ENCODE measurements around the gene DMXL2. TPM values are rescaled to one million over a fixed set of nuclear protein-coding genes. Genes with fewer than 3 reads are reported as not detected.

The DMXL2 gene
- total and polyA plus RNA-seq, 2 experiments from 2014 or later, result 10.5 to 31.4 TPM

- no peak overlapping the region for H3K4me2 ChIP-seq
- no peaks in the 10 kb centered on the region for H3K79me2 ChIP-seq
- no peak for TF ChIP-seq EZH2phosphoT487 (IDR thresholded peaks at IDR 0.05; ENCODE audit: low read depth, severe bottlenecking, unreplicated experiment)
- no peak for TF ChIP-seq EZH2 (IDR thresholded peaks at IDR 0.05; ENCODE audit: borderline replicate concordance)
- TF ChIP-seq, protein P1, sequence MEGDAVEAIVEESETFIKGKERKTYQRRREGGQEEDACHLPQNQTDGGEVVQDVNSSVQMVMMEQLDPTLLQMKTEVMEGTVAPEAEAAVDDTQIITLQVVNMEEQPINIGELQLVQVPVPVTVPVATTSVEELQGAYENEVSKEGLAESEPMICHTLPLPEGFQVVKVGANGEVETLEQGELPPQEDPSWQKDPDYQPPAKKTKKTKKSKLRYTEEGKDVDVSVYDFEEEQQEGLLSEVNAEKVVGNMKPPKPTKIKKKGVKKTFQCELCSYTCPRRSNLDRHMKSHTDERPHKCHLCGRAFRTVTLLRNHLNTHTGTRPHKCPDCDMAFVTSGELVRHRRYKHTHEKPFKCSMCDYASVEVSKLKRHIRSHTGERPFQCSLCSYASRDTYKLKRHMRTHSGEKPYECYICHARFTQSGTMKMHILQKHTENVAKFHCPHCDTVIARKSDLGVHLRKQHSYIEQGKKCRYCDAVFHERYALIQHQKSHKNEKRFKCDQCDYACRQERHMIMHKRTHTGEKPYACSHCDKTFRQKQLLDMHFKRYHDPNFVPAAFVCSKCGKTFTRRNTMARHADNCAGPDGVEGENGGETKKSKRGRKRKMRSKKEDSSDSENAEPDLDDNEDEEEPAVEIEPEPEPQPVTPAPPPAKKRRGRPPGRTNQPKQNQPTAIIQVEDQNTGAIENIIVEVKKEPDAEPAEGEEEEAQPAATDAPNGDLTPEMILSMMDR (IDR thresholded peaks at IDR 0.05; ENCODE audit: poor library complexity), result no peak
- no peak overlapping the region for H3K4me3 ChIP-seq
- H2AFZ ChIP-seq, result no peak overlapping the region
- H3K9me2 ChIP-seq (replicated peaks; ENCODE audit: insufficient read depth), result no peaks in the 10 kb centered on the region
- H3K4me1 ChIP-seq (ENCODE audit: insufficient read depth), result no peaks in the 10 kb centered on the region
- no peaks in the 10 kb centered on the region for H3K36me3 ChIP-seq (replicated peaks; ENCODE audit: insufficient read depth, low read depth)
- no peak for DNase-seq (ENCODE audit: low spot score)
- no peaks in the 10 kb centered on the region for H3K9me3 ChIP-seq (ENCODE audit: low read depth)
- no peak overlapping the region for H3K27ac ChIP-seq
- H3K27me3 ChIP-seq, result peaks cover 5% of the 10 kb centered on the region
- WGBS (ENCODE audit: low lambda C conversion rate, missing lambda C conversion rate), result 83% methylated on average over 11 of the region's 11 CpGs
- H4K20me1 ChIP-seq (ENCODE audit: insufficient read depth, poor library complexity, severe bottlenecking), result no peaks in the 10 kb centered on the region
Measured at GRCh38 chr15:51405693-51406523, 216.7 kb downstream of the DMXL2 start.

- Histone ChIP-seq H3K9me2 (replicated peaks; ENCODE audit: insufficient read depth) (no peaks in the 10 kb centered on the region), H3K27me3 (peaks cover 5% of the 10 kb centered on the region), H3K36me3 (replicated peaks; ENCODE audit: insufficient read depth, low read depth) (no peaks in the 10 kb centered on the region), H3K79me2 (no peaks in the 10 kb centered on the region), H2AFZ (no peak overlapping the region), H3K4me3 (no peak overlapping the region), H3K4me1 (ENCODE audit: insufficient read depth) (no peaks in the 10 kb centered on the region), H3K4me2 (no peak overlapping the region), H3K27ac (no peak overlapping the region), H4K20me1 (ENCODE audit: insufficient read depth, poor library complexity, severe bottlenecking) (no peaks in the 10 kb centered on the region), H3K9me3 (ENCODE audit: low read depth) (no peaks in the 10 kb centered on the region)
- no peak for DNase-seq (ENCODE audit: low spot score)
- WGBS (ENCODE audit: low lambda C conversion rate, missing lambda C conversion rate), result 86% methylated on average over 9 of the region's 9 CpGs
- TF ChIP-seq, protein P1 (IDR thresholded peaks at IDR 0.05; ENCODE audit: poor library complexity), result no peak
- no peak for TF ChIP-seq EZH2phosphoT487 (IDR thresholded peaks at IDR 0.05; ENCODE audit: low read depth, severe bottlenecking, unreplicated experiment)
- no peak for TF ChIP-seq EZH2 (IDR thresholded peaks at IDR 0.05; ENCODE audit: borderline replicate concordance)
Measured at GRCh38 chr15:51403946-51404695, 218.4 kb downstream of the DMXL2 start.

GRCh38 chr15:51403072-51403878 is 219.3 kb downstream of the DMXL2 start:
- H2AFZ ChIP-seq, result no peak overlapping the region
- H3K36me3 ChIP-seq (replicated peaks; ENCODE audit: insufficient read depth, low read depth), result no peaks in the 10 kb centered on the region
- peak; percentile 57 for DNase-seq (ENCODE audit: low spot score)
- H3K4me2 ChIP-seq, result no peak overlapping the region
- TF ChIP-seq EZH2phosphoT487 (IDR thresholded peaks at IDR 0.05; ENCODE audit: low read depth, severe bottlenecking, unreplicated experiment) (no peak), EZH2 (IDR thresholded peaks at IDR 0.05; ENCODE audit: borderline replicate concordance) (no peak)
- TF ChIP-seq, protein P1 (IDR thresholded peaks at IDR 0.05; ENCODE audit: poor library complexity), result peak; percentile 67
- no peaks in the 10 kb centered on the region for H3K4me1 ChIP-seq (ENCODE audit: insufficient read depth)
- H3K9me3 ChIP-seq (ENCODE audit: low read depth), result no peaks in the 10 kb centered on the region
- H3K9me2 ChIP-seq (replicated peaks; ENCODE audit: insufficient read depth), result no peaks in the 10 kb centered on the region
- peaks cover 5% of the 10 kb centered on the region for H3K27me3 ChIP-seq
- H3K27ac ChIP-seq, result no peak overlapping the region
- WGBS (ENCODE audit: low lambda C conversion rate, missing lambda C conversion rate), result 77% methylated on average over 8 of the region's 8 CpGs
- no peaks in the 10 kb centered on the region for H4K20me1 ChIP-seq (ENCODE audit: insufficient read depth, poor library complexity, severe bottlenecking)
- no peaks in the 10 kb centered on the region for H3K79me2 ChIP-seq
- no peak overlapping the region for H3K4me3 ChIP-seq

All from hepatocyte (in vitro differentiated cells).